8988T (cell line): ENCODE measurements around the gene CCDC157.
"Not testable (repeated sequence)": the region's sequence is repeated elsewhere in the genome, so short reads cannot be mapped to it uniquely, and the experiment has no call there.

Source experiments
- DNase-seq: peaks from one replicate; pipeline ENCODE4 v3.0.0; 2011

The CCDC157 gene

GRCh38 chr22:30326255-30326705, 30.5 kb upstream of the CCDC157 start:
- DNase-seq = peak; percentile 38

- DNase-seq = peak; percentile 90
Observed at GRCh38 chr22:30326706-30327362, 30.0 kb upstream of the CCDC157 start, which contains the start of gene TBC1D10A. TSS of gene TBC1D10A (minus strand) at chr22:30326941. CDS start at chr22:30326881, 60 bp downstream.

- DNase-seq = peak; percentile 43
Observed at GRCh38 chr22:30327864-30328345, 28.9 kb upstream of the CCDC157 start.

GRCh38 chr22:30328466-30329049, 28.2 kb upstream of the CCDC157 start:
- no peak for DNase-seq

GRCh38 chr22:30332551-30332950, 24.3 kb upstream of the CCDC157 start:
- no peak for DNase-seq

- DNase-seq = no peak
Observed at GRCh38 chr22:30332994-30333706, 23.7 kb upstream of the CCDC157 start.

GRCh38 chr22:30333707-30334087, 23.1 kb upstream of the CCDC157 start:
- no peak for DNase-seq

- DNase-seq = no peak
Observed at GRCh38 chr22:30334646-30335045, 22.2 kb upstream of the CCDC157 start.

GRCh38 chr22:30335236-30335635, 21.6 kb upstream of the CCDC157 start:
- DNase-seq = no peak

GRCh38 chr22:30336752-30337460, 19.9 kb upstream of the CCDC157 start:
- DNase-seq = no peak

- DNase-seq = no peak
Observed at GRCh38 chr22:30337461-30337778, 19.4 kb upstream of the CCDC157 start.

- not testable (repeated sequence) for DNase-seq
Observed at GRCh38 chr22:30338341-30338740, 18.5 kb upstream of the CCDC157 start.

- no peak for DNase-seq
Observed at GRCh38 chr22:30338802-30339201, 18.0 kb upstream of the CCDC157 start.

GRCh38 chr22:30340911-30341685, 15.7 kb upstream of the CCDC157 start:
- DNase-seq = no peak

- no peak for DNase-seq
Observed at GRCh38 chr22:30344447-30345200, 12.2 kb upstream of the CCDC157 start.

GRCh38 chr22:30347255-30347892, 9.4 kb upstream of the CCDC157 start:
- no peak for DNase-seq

GRCh38 chr22:30348404-30348803, 8.4 kb upstream of the CCDC157 start:
- DNase-seq = no peak

- no peak for DNase-seq
Observed at GRCh38 chr22:30348809-30349208, 8.0 kb upstream of the CCDC157 start.

GRCh38 chr22:30351226-30351625, 5.6 kb upstream of the CCDC157 start:
- no peak for DNase-seq

- no peak for DNase-seq
Observed at GRCh38 chr22:30354644-30355043, 2.2 kb upstream of the CCDC157 start.

GRCh38 chr22:30357236-30357570, 396 bp downstream of the CCDC157 start:
- no peak for DNase-seq
